Caco-2 (cell line): ENCODE measurements around the gene CBR4. TPM values are rescaled to one million over a fixed set of nuclear protein-coding genes. Genes with fewer than 3 reads are reported as not detected.

Experiments used
- BruUV-seq: library from RNA; stranded (reverse); fragments of 400-500 nt; replicated peaks from 2 replicates; lab custom pipeline; 2021; lab: Mats Ljungman, UMichigan
- CTCF ChIA-PET: fragments of 300-600 bp; sonication (Branson Sonifier 250); formaldehyde crosslinking; loops from one replicate; lab custom pipeline; 2022; ENCODE audit warnings: antibody characterized with exemption; lab: Charles Lee
- POLR2A ChIA-PET: fragments of 300-600 bp; sonication (Branson Sonifier 250); formaldehyde crosslinking; loops from one replicate; lab custom pipeline; 2022; ENCODE audit warnings: antibody characterized with exemption; lab: Charles Lee
- DNase-seq, 2 experiments: peaks; one replicate each; pipeline versions ENCODE4 v3.0.0 to v3.0.0-alpha.2; 2020 to 2022
- H3K27me3 ChIP-seq: replicated peaks from 2 replicates; pipeline ENCODE4 v1.6.0; 2011; ENCODE audit warnings: low read length; ENCODE audit not compliant: control insufficient read depth, insufficient read depth
- H3K36me3 ChIP-seq: 2 replicates; pipeline ENCODE4 v1.5.1; 2011; ENCODE audit warnings: low read length; ENCODE audit not compliant: control insufficient read depth, insufficient read depth
- H3K4me1 ChIP-seq: fragments of 250-450 bp; sonication (Bioruptor Pico); 2 replicates; pipeline ENCODE4 v1.5.1; 2020; ENCODE audit warnings: mild to moderate bottlenecking
- H3K4me3 ChIP-seq: 2 replicates; pipeline ENCODE4 v1.5.1; 2011; ENCODE audit warnings: low read depth, mild to moderate bottlenecking, control low read depth, low read length
- H3K9me3 ChIP-seq: fragments of 250-450 bp; sonication (Bioruptor Pico); 2 replicates; pipeline ENCODE4 v1.5.1; 2020; ENCODE audit warnings: mild to moderate bottlenecking, moderate library complexity
- H3K27ac Mint-ChIP-seq: one replicate; pipeline ENCODE4 v1.8.0; 2022; ENCODE audit warnings: mixed read lengths; ENCODE audit not compliant: unreplicated experiment
- H3K27me3 Mint-ChIP-seq: one replicate; pipeline ENCODE4 v1.8.0; 2022; ENCODE audit warnings: mixed read lengths; ENCODE audit not compliant: insufficient read depth, unreplicated experiment
- H3K36me3 Mint-ChIP-seq: one replicate; pipeline ENCODE4 v1.8.0; 2022; ENCODE audit warnings: mild to moderate bottlenecking, mixed read lengths; ENCODE audit not compliant: insufficient read depth, unreplicated experiment
- H3K4me1 Mint-ChIP-seq: one replicate; pipeline ENCODE4 v1.8.0; 2022; ENCODE audit warnings: low read depth, mixed read lengths; ENCODE audit not compliant: unreplicated experiment
- H3K4me3 Mint-ChIP-seq: one replicate; pipeline ENCODE4 v1.8.0; 2022; ENCODE audit warnings: mild to moderate bottlenecking, moderate library complexity, mixed read lengths; ENCODE audit not compliant: unreplicated experiment
- H3K9me3 Mint-ChIP-seq: one replicate; pipeline ENCODE4 v1.8.0; 2022; ENCODE audit warnings: mixed read lengths; ENCODE audit not compliant: unreplicated experiment
- intact Hi-C: fragments of 100-400 bp; cut with micrococcal nuclease; formaldehyde crosslinking; loops from one replicate; pipeline ENCODE4 v1.10.0; 2022; ENCODE audit not compliant: unreplicated experiment
- total RNA-seq: library from RNA; stranded (reverse); gene quantifications from 2 replicates; pipeline ENCODE4 v1.2.3, GENCODE V29; 2022
- TF ChIP-seq, protein P1 (sequence below), 2 experiments: fragments of 200-600 bp in 1 of 2; IDR thresholded peaks; 1 replicate in 1 of 2; 2 replicates in 1 of 2; pipeline versions ENCODE4 v1.5.1 to v1.8.0; 2011 to 2022; ENCODE audit warnings: antibody characterized with exemption in 1 of 2, control low read depth in 1 of 2, inconsistent platforms in 1 of 2, low read depth in 1 of 2, low read length in 1 of 2, mild to moderate bottlenecking in 1 of 2, moderate library complexity in 1 of 2; ENCODE audit not compliant: insufficient read depth in 1 of 2, severe bottlenecking in 1 of 2, unreplicated experiment in 1 of 2

CBR4 gene
- total RNA-seq, 1 experiment from 2014 or later: 22.5 TPM

DNA sequence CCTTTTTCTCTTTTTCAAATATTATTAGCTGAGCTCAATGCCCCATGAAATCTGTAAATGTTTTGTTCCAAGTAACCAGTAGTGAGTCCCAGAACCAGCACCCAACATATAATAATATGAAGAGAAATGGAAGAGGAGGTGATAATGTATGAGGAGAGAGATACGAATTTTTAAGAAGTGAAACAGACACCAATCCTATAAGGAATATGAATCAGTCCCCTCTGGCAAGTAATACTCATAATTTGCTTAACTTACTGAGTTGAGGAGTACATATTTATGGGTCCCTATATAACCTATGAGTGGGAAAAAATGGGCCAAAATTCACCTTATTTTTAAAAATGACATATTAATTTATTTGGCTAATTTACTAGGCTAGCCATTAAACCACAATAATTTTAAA, 8.4 kb upstream of the CBR4 start:
- Histone ChIP-seq H3K27me3 (no peaks in the 10 kb centered on the region), H3K4me1 (peaks cover 4% of the 10 kb centered on the region; the same call in 1 of the 2 replicates), H3K9me3 (no peaks in the 10 kb centered on the region), H3K36me3 (no peaks in the 10 kb centered on the region), H3K4me3 (no peak overlapping the region)
- intact Hi-C loops: no loop called here
- ChIA-PET POLR2A (no interaction called here), CTCF (interaction anchor here (0.7 kb wide), 1 partner anchor 235 kb away, joined by 3 read pairs; no protein-coding TSS in a partner anchor)
- TF ChIP-seq, protein P1, sequence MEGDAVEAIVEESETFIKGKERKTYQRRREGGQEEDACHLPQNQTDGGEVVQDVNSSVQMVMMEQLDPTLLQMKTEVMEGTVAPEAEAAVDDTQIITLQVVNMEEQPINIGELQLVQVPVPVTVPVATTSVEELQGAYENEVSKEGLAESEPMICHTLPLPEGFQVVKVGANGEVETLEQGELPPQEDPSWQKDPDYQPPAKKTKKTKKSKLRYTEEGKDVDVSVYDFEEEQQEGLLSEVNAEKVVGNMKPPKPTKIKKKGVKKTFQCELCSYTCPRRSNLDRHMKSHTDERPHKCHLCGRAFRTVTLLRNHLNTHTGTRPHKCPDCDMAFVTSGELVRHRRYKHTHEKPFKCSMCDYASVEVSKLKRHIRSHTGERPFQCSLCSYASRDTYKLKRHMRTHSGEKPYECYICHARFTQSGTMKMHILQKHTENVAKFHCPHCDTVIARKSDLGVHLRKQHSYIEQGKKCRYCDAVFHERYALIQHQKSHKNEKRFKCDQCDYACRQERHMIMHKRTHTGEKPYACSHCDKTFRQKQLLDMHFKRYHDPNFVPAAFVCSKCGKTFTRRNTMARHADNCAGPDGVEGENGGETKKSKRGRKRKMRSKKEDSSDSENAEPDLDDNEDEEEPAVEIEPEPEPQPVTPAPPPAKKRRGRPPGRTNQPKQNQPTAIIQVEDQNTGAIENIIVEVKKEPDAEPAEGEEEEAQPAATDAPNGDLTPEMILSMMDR (IDR thresholded peaks at IDR 0.05; ENCODE audit: insufficient read depth in 1 of 2, low read depth in 1 of 2, low read length in 1 of 2, severe bottlenecking in 1 of 2, unreplicated experiment in 1 of 2): no peak
- Mint-ChIP-seq H3K9me3 (no peaks in the 10 kb centered on the region), H3K36me3 (no peaks in the 10 kb centered on the region), H3K4me1 (peaks cover 7% of the 10 kb centered on the region), H3K4me3 (no peak overlapping the region), H3K27me3 (no peaks in the 10 kb centered on the region), H3K27ac (no peak overlapping the region)
- DNase-seq: no peak
- no TSS peak for BruUV-seq

DNA sequence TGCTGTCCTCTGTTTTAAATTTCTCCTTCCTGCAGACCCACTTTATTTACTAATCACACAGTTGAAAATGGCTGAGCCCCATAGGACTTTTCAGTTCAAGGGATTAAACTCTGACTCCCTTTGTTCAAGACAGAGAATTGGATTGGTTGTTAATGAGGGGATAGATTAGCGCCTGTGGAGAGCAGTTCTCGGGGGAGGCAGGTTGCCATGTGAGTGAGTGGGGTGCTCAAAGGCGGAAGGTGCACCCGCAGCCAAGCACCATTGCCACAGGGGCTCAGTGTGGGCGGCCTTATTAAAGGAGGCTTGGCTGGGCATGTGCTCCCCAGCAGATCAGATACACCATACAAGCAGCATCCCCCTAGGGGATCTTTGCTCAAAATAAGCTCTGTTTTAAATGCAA, 7.9 kb upstream of the CBR4 start:
- Mint-ChIP-seq H3K27ac (no peak overlapping the region), H3K27me3 (no peaks in the 10 kb centered on the region), H3K9me3 (no peaks in the 10 kb centered on the region), H3K4me1 (peaks cover 7% of the 10 kb centered on the region), H3K4me3 (no peak overlapping the region), H3K36me3 (no peaks in the 10 kb centered on the region)
- intact Hi-C loops: no loop called here
- no peak for DNase-seq
- no peaks in the 10 kb centered on the region for H3K36me3 ChIP-seq
- POLR2A ChIA-PET: no interaction called here
- TF ChIP-seq, protein P1 (IDR thresholded peaks at IDR 0.05; ENCODE audit: insufficient read depth in 1 of 2, low read depth in 1 of 2, low read length in 1 of 2, severe bottlenecking in 1 of 2, unreplicated experiment in 1 of 2): no peak
- H3K4me3 ChIP-seq: no peak overlapping the region
- CTCF ChIA-PET: interaction anchor here (0.7 kb wide), 1 partner anchor 236 kb away, joined by 3 read pairs; no protein-coding TSS in a partner anchor
- no peaks in the 10 kb centered on the region for H3K9me3 ChIP-seq
- peaks cover 4% of the 10 kb centered on the region; the same call in 1 of the 2 replicates for H3K4me1 ChIP-seq
- no peaks in the 10 kb centered on the region for H3K27me3 ChIP-seq
- BruUV-seq: no TSS peak

DNA sequence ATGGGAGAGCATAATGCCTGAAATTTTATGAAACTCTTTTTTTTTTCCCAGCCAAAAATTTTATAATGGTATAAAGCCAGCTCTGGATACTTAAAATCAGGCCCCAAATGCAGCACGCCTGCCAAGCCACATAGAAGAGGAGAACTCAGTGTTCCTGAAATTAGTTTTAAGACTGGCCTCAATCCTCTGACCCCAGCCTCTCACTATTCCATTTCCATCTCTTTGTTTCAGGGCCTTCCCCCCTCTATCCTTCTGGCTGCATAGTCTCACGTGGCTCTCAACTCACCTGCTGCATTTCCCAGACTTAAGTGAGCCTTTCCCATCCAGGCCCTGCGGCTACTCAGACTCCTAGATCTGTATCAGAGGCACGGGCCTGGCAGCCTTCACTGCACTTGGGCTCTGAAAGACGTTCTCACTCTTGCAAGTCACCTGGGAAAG, 5.2 kb upstream of the CBR4 start:
- Histone ChIP-seq H3K36me3 (no peaks in the 10 kb centered on the region), H3K4me1 (peaks cover 7% of the 10 kb centered on the region), H3K9me3 (no peaks in the 10 kb centered on the region), H3K27me3 (no peaks in the 10 kb centered on the region), H3K4me3 (no peak overlapping the region)
- Mint-ChIP-seq H3K36me3 (peaks cover 2% of the 10 kb centered on the region), H3K4me1 (peaks cover 7% of the 10 kb centered on the region), H3K27me3 (no peaks in the 10 kb centered on the region), H3K9me3 (no peaks in the 10 kb centered on the region), H3K4me3 (no peak overlapping the region), H3K27ac (no peak overlapping the region)
- BruUV-seq: no TSS peak
- TF ChIP-seq, protein P1 (IDR thresholded peaks at IDR 0.05; ENCODE audit: insufficient read depth in 1 of 2, low read depth in 1 of 2, low read length in 1 of 2, severe bottlenecking in 1 of 2, unreplicated experiment in 1 of 2): no peak
- ChIA-PET CTCF (interaction anchor here (0.6 kb wide), 1 partner anchor 86 kb away, joined by 3 read pairs; no protein-coding TSS in a partner anchor), POLR2A (no interaction called here)
- intact Hi-C loops: no loop called here
- no peak for DNase-seq
